ENCODE measurements around the gene SLC22A31. TPM values are rescaled to one million over a fixed set of nuclear protein-coding genes. Genes with fewer than 3 reads are reported as not detected.

The SLC22A31 gene
- total RNA-seq, 4 donors from 2014 or later, result not detected

GRCh38 chr16:89164436-89164835, 35.9 kb downstream of the SLC22A31 start:
- TF ChIP-seq CTCF (IDR thresholded peaks at IDR 0.05; ENCODE audit: low read depth), result no peak

GRCh38 chr16:89163297-89163696, 37.0 kb downstream of the SLC22A31 start:
- TF ChIP-seq CTCF (IDR thresholded peaks at IDR 0.05; ENCODE audit: low read depth), result no peak

GRCh38 chr16:89161763-89162713, 38.3 kb downstream of the SLC22A31 start:
- TF ChIP-seq CTCF (IDR thresholded peaks at IDR 0.05; ENCODE audit: low read depth), result no peak

GRCh38 chr16:89160977-89161701, 39.2 kb downstream of the SLC22A31 start:
- no peak for TF ChIP-seq CTCF (IDR thresholded peaks at IDR 0.05; ENCODE audit: low read depth)

GRCh38 chr16:89159850-89160354, 40.4 kb downstream of the SLC22A31 start:
- no peak for TF ChIP-seq CTCF (IDR thresholded peaks at IDR 0.05; ENCODE audit: low read depth)

GRCh38 chr16:89159066-89159849, 41.1 kb downstream of the SLC22A31 start:
- TF ChIP-seq CTCF (IDR thresholded peaks at IDR 0.05; ENCODE audit: low read depth), result no peak

Data from subcutaneous adipose tissue (tissue), 4 donors.